HUES48 (cell line): ENCODE data around the gene HOXC5.

ENCODE experiments used
- H3K27ac ChIP-seq: one replicate; pipeline ENCODE4 v1.7.0; 2013; ENCODE audit warnings: low read depth, low read length, inconsistent platforms
- H3K27me3 ChIP-seq: 2 replicates; pipeline ENCODE4 v1.6.1; 2013; ENCODE audit warnings: mild to moderate bottlenecking, low read length; ENCODE audit not compliant: control insufficient read depth, insufficient read depth
- H3K36me3 ChIP-seq: 2 replicates; pipeline ENCODE4 v1.6.1; 2013; ENCODE audit warnings: low read length; ENCODE audit not compliant: control insufficient read depth, insufficient read depth
- H3K4me1 ChIP-seq: 2 replicates; pipeline ENCODE4 v1.6.1; 2013; ENCODE audit warnings: mild to moderate bottlenecking, low read length; ENCODE audit not compliant: control insufficient read depth, insufficient read depth
- H3K4me3 ChIP-seq: 2 replicates; pipeline ENCODE4 v1.5.1; 2013; ENCODE audit warnings: mild to moderate bottlenecking, low read depth, low read length
- H3K9ac ChIP-seq: 2 replicates; pipeline ENCODE4 v1.6.1; 2013; ENCODE audit warnings: mild to moderate bottlenecking, low read depth, low read length, moderate library complexity
- H3K9me3 ChIP-seq: 2 replicates; pipeline ENCODE4 v1.6.1; 2013; ENCODE audit warnings: low read length; ENCODE audit not compliant: control insufficient read depth, insufficient read depth

Gene HOXC5

DNA sequence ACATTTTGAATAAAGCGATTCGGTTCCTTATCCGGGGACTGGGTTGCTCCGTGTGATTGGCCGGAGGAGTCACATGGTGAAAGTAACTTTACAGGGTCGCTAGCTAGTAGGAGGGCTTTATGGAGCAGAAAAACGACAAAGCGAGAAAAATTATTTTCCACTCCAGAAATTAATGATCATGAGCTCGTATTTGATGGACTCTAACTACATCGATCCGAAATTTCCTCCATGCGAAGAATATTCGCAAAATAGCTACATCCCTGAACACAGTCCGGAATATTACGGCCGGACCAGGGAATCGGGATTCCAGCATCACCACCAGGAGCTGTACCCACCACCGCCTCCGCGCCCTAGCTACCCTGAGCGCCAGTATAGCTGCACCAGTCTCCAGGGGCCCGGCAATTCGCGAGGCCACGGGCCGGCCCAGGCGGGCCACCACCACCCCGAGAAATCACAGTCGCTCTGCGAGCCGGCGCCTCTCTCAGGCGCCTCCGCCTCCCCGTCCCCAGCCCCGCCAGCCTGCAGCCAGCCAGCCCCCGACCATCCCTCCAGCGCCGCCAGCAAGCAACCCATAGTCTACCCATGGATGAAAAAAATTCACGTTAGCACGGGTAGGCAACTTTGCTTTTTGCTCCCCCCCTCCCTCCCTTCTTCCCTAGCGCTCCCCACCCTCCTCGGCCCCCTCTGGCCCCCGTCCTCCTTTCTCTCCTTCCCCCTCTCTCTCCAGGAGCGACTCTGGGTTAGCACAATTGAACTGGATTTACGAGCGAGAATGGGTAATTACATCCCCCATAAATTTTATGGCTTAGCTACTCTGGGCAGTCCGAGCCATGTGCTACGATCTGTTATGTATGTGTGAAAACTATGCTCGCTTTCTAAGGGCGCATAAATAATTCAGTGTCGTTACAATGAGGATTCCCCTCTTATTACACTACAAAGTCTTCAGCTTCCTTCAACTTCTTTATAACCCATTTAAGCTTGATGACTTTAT lies 21.2 kb downstream of the HOXC5 start, which contains the start of gene HOXC4:
Gene HOXC4, plus strand, starts transcription at position 85 of the 991 bp plus-strand sequence. Its CDS starts 88 bp downstream, at position 173.
- Histone ChIP-seq H3K4me1 (peaks cover 53% of the 10 kb centered on the region), H3K27me3 (peaks cover 100% of the 10 kb centered on the region), H3K27ac (no peak within 1 kb of the TSS), H3K9ac (no peak within 1 kb of the TSS), H3K4me3 (peak within 1 kb of the TSS; percentile 40; the same call in 1 of the 2 replicates), H3K36me3 (no peaks in the 10 kb centered on the region), H3K9me3 (no peaks in the 10 kb centered on the region)

DNA sequence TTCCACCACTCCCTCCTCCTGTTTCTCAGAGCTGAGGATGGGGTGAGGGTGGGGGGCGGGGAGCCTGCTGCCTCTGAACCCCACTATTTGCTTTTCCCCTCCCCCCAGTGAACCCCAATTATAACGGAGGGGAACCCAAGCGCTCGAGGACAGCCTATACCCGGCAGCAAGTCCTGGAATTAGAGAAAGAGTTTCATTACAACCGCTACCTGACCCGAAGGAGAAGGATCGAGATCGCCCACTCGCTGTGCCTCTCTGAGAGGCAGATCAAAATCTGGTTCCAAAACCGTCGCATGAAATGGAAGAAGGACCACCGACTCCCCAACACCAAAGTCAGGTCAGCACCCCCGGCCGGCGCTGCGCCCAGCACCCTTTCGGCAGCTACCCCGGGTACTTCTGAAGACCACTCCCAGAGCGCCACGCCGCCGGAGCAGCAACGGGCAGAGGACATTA lies 21.9 kb downstream of the HOXC5 start:
- H3K9ac ChIP-seq = no peak overlapping the region
- H3K36me3 ChIP-seq = no peaks in the 10 kb centered on the region
- no peaks in the 10 kb centered on the region for H3K9me3 ChIP-seq
- peaks cover 100% of the 10 kb centered on the region for H3K27me3 ChIP-seq
- H3K27ac ChIP-seq = no peak overlapping the region
- H3K4me3 ChIP-seq = no peak overlapping the region
- H3K4me1 ChIP-seq = peaks cover 54% of the 10 kb centered on the region

- Histone ChIP-seq H3K9me3 (no peaks in the 10 kb centered on the region), H3K36me3 (no peaks in the 10 kb centered on the region), H3K4me1 (peaks cover 47% of the 10 kb centered on the region), H3K27ac (no peak overlapping the region), H3K27me3 (peaks cover 100% of the 10 kb centered on the region), H3K4me3 (no peak overlapping the region), H3K9ac (no peak overlapping the region)
Observed at GRCh38 chr12:54055552-54055951, 22.7 kb downstream of the HOXC5 start.

GRCh38 chr12:54056110-54056509 lies 23.3 kb downstream of the HOXC5 start:
- peaks cover 100% of the 10 kb centered on the region for H3K27me3 ChIP-seq
- peaks cover 51% of the 10 kb centered on the region for H3K4me1 ChIP-seq
- H3K27ac ChIP-seq = no peak overlapping the region
- H3K9me3 ChIP-seq = no peaks in the 10 kb centered on the region
- no peak overlapping the region for H3K9ac ChIP-seq
- H3K36me3 ChIP-seq = no peaks in the 10 kb centered on the region
- no peak overlapping the region for H3K4me3 ChIP-seq

GRCh38 chr12:54058128-54058768 lies 25.4 kb downstream of the HOXC5 start:
- peaks cover 100% of the 10 kb centered on the region for H3K27me3 ChIP-seq
- H3K4me1 ChIP-seq = peaks cover 48% of the 10 kb centered on the region
- H3K9ac ChIP-seq = no peak overlapping the region

DNA sequence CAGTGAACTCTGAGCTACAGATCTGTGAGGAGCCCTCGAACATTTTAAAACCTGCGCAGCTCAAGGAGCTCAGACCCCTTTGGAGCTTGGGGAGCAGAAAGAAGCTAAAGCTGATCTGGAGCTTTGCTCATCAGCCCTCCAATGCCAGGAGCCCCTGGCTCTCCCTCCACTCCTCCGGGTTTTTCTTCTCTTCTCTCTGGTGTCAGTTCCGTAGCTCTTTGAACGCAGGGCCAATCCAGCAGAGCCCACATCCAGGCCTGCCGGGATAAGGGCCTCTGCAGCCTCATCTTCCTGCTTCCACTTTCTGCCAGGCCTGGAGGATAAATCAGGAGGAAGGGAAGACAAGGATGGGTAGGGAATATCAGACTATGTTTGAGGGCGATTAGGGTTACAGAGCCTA lies 26.8 kb downstream of the HOXC5 start:
- peaks cover 40% of the 10 kb centered on the region for H3K4me1 ChIP-seq
- no peaks in the 10 kb centered on the region for H3K9me3 ChIP-seq
- H3K4me3 ChIP-seq = no peak overlapping the region
- H3K27me3 ChIP-seq = peaks cover 100% of the 10 kb centered on the region
- no peak overlapping the region for H3K9ac ChIP-seq
- no peak overlapping the region for H3K27ac ChIP-seq
- no peaks in the 10 kb centered on the region for H3K36me3 ChIP-seq

More at GRCh38 chr12:54058128-54058768, 25.4 kb downstream of the HOXC5 start:
- Histone ChIP-seq H3K9me3 (no peaks in the 10 kb centered on the region), H3K4me3 (no peak overlapping the region), H3K36me3 (no peaks in the 10 kb centered on the region), H3K27ac (no peak overlapping the region)

GRCh38 chr12:54060174-54060974 lies 27.5 kb downstream of the HOXC5 start:
- H3K9me3 ChIP-seq = no peaks in the 10 kb centered on the region
- H3K9ac ChIP-seq = no peak overlapping the region
- H3K27me3 ChIP-seq = peaks cover 100% of the 10 kb centered on the region
- H3K4me3 ChIP-seq = no peak overlapping the region
- no peak overlapping the region for H3K27ac ChIP-seq
- no peaks in the 10 kb centered on the region for H3K36me3 ChIP-seq
- H3K4me1 ChIP-seq = peaks cover 36% of the 10 kb centered on the region

GRCh38 chr12:54060975-54061778 lies 28.3 kb downstream of the HOXC5 start:
- Histone ChIP-seq H3K9ac (no peak overlapping the region), H3K27me3 (peaks cover 100% of the 10 kb centered on the region), H3K36me3 (no peaks in the 10 kb centered on the region), H3K4me1 (peaks cover 28% of the 10 kb centered on the region), H3K27ac (no peak overlapping the region), H3K9me3 (no peaks in the 10 kb centered on the region), H3K4me3 (no peak overlapping the region)

GRCh38 chr12:54065677-54066076 lies 32.8 kb downstream of the HOXC5 start:
- H3K9ac ChIP-seq = no peak overlapping the region
- H3K27ac ChIP-seq = no peak overlapping the region
- peaks cover 87% of the 10 kb centered on the region for H3K27me3 ChIP-seq
- H3K4me3 ChIP-seq = no peak overlapping the region
- no peaks in the 10 kb centered on the region for H3K9me3 ChIP-seq
- H3K4me1 ChIP-seq = peaks cover 9% of the 10 kb centered on the region; the same call in 1 of the 2 replicates
- H3K36me3 ChIP-seq = no peaks in the 10 kb centered on the region

DNA sequence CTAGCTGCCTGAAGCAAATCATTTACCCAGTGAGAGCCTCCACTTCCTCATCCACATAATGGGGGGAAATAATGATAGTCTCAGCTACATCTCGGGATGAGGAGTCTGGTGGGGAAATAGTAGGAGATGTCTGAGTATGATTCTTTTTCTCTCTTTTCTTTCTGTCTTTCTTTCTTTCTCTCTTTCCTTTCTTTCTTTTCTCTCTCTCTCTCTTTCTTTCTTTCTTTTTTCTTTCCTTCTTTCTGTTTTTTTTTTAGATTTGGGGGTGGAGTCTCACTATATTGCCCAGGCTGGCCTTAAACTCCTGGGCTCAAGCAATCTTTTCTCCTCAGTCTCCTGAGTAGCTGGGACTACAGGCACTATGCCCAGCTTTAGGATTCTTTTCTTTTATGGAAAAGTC lies 33.6 kb downstream of the HOXC5 start:
- 0 out of 2 replicates have a peak, but pooled peaks cover 2% of the 10 kb centered on the region for H3K4me1 ChIP-seq
- H3K4me3 ChIP-seq = no peak overlapping the region
- H3K9me3 ChIP-seq = no peaks in the 10 kb centered on the region
- no peak overlapping the region for H3K27ac ChIP-seq
- H3K27me3 ChIP-seq = peaks cover 87% of the 10 kb centered on the region
- no peaks in the 10 kb centered on the region for H3K36me3 ChIP-seq
- no peak overlapping the region for H3K9ac ChIP-seq
